HG03571 (cell line): ENCODE data around the gene ARHGAP23.
"Not testable (repeated sequence)": the region's sequence is repeated elsewhere in the genome, so short reads cannot be mapped to it uniquely, and the experiment has no call there.

ENCODE experiments used
- ATAC-seq: cut with Tn5 transposase; IDR thresholded peaks from one replicate; pipeline ENCODE4 v1.9.1; 2021; ENCODE audit not compliant: unreplicated experiment

The ARHGAP23 gene

GRCh38 chr17:38459567-38459966 lies 31.3 kb downstream of the ARHGAP23 start:
- ATAC-seq = no peak

- ATAC-seq = no peak
Observed at GRCh38 chr17:38460082-38460715, 31.9 kb downstream of the ARHGAP23 start.

- ATAC-seq = no peak
Observed at GRCh38 chr17:38460716-38461630, 32.7 kb downstream of the ARHGAP23 start.

GRCh38 chr17:38461683-38462082 lies 33.4 kb downstream of the ARHGAP23 start:
- no peak for ATAC-seq

- no peak for ATAC-seq
Observed at GRCh38 chr17:38463451-38463858, 35.2 kb downstream of the ARHGAP23 start.

GRCh38 chr17:38464251-38464722 lies 36.0 kb downstream of the ARHGAP23 start:
- ATAC-seq = no peak

DNA sequence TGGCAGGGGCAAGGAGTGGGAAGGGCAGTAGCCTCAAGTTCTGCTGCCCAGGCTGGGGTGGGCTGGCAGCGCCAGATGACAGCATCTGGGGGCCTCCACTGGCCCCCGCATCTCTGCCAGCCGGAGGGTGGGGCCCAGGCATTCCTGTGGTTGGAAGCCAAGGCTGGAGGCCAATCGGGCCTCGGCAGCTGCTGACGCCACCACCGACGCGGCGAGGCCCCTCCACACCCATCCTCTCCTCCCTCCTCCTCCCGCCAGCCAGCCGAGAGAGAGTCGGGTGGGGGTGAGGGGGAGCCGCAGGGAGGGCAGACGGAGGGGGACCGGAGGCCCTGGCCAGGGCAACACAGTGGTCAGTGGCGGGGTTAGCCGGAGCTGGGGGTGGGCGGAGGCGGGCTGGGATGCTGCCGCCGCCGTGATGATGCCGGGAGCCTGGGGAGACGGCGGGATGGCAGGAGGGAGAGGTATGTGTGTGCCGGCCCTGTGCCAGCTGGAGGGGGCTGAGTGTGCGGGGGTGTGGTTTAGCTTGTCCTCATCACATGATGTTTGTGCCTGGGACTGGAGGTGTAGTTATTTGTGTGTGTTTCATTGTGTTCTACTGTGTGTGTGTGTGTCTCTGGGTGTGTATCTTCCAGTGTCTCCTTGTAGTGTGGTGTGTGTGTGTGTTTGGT lies 36.6 kb downstream of the ARHGAP23 start:
- no peak for ATAC-seq

DNA sequence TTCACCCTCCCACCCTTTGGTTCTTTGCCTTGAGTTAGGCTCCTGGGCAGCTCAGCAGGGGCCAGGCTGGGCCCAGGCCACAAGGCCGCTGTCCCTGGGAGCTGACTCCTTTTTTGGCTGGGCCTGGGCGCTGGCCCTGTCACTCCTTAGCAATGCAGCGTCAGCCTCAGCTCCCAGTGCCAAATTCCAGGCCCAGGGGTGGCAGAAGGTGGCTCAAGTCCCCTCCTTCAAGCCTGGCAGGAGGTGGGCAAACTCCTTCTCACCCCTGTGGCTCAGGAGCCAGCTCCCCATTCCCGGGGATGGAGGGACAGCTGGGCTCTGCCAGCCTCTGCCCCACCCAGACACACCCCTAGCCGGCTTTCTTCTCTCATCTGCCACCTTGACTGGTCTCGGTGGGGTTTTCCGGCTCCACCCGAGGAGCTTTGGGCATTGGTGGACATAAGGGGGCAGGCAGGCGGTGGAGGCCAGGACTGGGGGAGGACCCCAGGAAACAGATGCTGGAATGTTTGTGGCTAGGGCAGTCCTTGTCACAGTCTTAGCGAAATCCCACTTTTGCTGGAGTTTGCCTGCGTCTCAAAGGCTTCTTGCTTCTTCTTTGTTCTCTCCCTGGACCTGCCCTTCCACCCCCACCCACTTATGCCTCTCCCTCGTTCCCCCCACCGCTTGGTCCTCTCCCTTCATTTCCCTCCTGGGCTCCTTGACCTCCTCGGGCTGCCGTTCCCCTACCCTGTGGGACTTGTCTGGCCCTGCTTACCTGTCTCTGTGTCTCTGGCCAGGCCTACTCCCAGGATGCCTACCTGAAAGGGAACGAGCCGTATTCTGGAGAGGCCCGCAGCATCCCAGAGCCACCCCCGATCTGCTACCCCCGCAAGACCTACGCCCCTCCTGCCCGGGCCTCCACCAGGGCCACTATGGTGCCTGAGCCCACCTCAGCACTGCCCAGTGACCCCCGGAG lies 37.4 kb downstream of the ARHGAP23 start:
- ATAC-seq = no peak

DNA sequence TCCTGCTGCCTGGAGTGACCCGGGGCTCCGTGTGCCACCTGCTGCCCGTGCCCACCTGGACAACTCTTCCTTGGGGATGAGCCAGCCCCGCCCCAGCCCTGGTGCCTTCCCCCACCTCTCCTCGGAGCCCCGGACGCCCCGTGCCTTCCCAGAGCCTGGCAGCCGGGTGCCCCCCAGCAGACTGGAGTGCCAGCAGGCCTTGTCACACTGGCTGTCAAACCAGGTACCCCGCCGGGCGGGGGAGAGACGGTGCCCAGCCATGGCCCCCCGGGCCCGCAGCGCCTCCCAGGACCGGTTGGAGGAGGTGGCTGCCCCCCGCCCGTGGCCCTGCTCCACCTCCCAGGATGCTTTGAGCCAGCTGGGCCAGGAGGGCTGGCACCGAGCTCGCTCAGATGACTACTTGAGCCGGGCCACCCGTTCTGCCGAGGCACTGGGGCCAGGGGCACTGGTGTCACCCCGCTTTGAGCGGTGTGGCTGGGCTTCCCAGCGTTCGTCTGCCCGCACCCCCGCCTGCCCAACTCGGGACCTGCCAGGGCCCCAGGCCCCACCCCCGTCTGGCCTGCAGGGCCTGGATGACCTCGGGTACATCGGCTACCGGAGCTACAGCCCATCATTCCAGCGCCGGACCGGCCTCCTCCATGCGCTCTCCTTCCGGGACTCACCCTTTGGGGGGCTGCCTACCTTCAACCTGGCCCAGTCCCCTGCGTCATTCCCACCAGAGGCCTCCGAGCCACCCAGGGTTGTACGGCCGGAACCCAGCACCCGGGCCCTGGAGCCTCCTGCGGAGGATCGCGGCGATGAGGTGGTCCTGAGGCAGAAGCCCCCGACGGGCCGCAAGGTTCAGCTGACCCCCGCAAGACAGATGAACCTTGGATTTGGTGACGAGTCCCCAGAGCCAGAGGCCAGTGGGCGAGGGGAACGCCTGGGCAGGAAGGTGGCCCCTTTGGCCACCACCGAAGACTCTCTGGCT lies 38.4 kb downstream of the ARHGAP23 start:
- no peak for ATAC-seq

GRCh38 chr17:38467491-38467890 lies 39.2 kb downstream of the ARHGAP23 start:
- no peak for ATAC-seq

- no peak for ATAC-seq
Observed at GRCh38 chr17:38469875-38470274, 41.6 kb downstream of the ARHGAP23 start.

DNA sequence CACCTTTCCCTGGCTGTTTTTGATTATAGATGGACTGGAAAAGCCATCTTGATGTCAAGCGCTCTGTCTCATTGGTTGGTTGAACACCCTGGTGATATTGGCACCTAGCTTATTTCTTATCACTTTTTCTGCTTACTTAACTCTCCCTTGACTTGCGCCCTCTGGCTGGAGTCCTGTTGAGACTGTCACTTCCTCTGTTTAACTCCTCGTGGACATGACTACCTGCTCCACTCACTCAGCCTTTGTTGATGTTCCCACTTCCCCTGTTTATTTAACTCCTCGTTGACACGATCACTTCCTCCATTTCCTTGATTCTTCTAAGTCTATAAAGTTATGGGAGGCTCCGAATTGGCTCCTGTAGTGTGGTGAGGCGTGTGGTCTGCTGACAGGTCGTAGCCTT lies 43.0 kb downstream of the ARHGAP23 start:
- ATAC-seq = not testable (repeated sequence)

- ATAC-seq = not testable (repeated sequence)
Observed at GRCh38 chr17:38474666-38475065, 46.4 kb downstream of the ARHGAP23 start.

GRCh38 chr17:38476549-38476948 lies 48.3 kb downstream of the ARHGAP23 start:
- no peak for ATAC-seq

DNA sequence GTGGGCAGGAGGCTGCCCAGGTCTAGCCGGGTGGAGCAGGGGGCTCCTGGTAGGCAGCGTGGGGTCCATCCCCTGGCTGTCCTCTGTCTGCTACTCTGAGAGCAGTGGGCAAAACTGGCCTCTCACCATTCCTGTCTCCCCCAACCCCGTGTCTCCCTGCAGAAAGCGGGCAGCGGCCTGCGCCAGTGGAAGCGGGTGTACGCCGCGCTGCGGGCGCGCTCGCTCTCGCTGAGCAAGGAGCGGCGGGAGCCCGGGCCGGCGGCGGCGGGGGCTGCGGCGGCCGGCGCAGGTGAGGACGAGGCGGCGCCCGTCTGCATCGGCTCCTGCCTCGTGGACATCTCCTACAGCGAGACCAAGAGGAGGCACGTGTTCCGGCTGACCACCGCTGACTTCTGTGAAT lies 49.2 kb downstream of the ARHGAP23 start:
- not testable (repeated sequence) for ATAC-seq

DNA sequence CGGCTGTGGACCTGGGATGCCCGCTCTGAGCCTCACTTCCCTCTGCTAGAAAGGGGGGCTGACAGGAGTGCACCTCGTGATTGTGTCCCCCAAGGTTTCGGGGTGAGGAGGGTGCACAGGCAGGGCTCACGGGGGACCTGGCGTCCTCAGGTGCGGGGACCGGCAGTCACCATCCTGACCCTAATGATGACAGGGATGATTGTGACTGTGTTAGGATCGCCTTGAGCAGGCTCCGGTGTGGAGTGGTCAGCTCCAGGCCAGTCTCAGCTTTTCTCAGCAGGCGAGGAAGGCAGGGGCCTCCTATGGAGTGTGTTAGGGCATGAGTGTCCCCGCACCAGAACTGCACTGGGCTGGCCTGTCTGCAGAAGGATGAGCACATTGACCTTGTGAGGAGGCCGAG lies 49.7 kb downstream of the ARHGAP23 start:
- not testable (repeated sequence) for ATAC-seq

GRCh38 chr17:38478667-38479066 lies 50.4 kb downstream of the ARHGAP23 start:
- not testable (repeated sequence) for ATAC-seq

DNA sequence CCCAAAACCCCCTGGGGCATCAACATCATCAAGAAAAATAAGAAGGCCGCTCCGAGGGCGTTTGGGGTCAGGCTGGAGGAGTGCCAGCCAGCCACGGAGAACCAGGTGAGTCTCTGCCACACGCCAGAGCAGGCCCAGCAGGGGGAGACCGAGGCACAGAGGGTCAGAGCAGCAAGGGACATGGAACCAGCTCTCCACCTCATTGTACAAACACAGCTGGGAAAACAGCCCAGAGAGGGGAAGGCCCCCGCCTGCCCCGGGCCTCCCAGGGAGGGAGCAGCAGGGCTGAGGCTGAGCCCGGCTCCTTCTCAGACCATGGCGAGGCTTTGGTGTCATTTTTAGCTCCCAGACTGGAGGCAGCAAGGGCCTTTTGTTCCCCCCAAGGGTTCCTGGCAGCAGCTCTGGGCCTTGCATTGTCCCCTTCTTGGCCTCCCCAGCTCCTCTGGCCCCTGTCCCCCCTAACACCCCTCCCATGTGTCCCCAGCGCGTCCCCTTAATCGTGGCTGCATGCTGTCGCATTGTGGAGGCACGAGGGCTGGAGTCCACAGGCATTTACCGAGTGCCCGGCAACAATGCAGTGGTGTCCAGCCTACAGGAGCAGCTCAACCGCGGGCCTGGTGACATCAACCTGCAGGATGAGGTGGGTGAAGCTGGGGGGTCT lies 53.9 kb downstream of the ARHGAP23 start:
- not testable (repeated sequence) for ATAC-seq

GRCh38 chr17:38482700-38483043 lies 54.4 kb downstream of the ARHGAP23 start:
- ATAC-seq = not testable (repeated sequence)
